Hepatocyte (in vitro differentiated cells): Measurements from ENCODE around the gene ROBO1.

Experiments
- EZH2phosphoT487 ChIP-seq: fragments of 200-600 bp; sonication (generic); IDR thresholded peaks from one replicate; pipeline ENCODE4 v1.6.1; 2018; ENCODE audit warnings: antibody characterized with exemption, mild to moderate bottlenecking, low read depth, moderate library complexity; ENCODE audit not compliant: unreplicated experiment, severe bottlenecking
- TF ChIP-seq, protein P1 (sequence below): fragments of 200-600 bp; sonication (generic); IDR thresholded peaks from 2 replicates; pipeline ENCODE4 v1.5.1; 2016; ENCODE audit warnings: antibody characterized with exemption, mild to moderate bottlenecking; ENCODE audit not compliant: poor library complexity

DNA sequence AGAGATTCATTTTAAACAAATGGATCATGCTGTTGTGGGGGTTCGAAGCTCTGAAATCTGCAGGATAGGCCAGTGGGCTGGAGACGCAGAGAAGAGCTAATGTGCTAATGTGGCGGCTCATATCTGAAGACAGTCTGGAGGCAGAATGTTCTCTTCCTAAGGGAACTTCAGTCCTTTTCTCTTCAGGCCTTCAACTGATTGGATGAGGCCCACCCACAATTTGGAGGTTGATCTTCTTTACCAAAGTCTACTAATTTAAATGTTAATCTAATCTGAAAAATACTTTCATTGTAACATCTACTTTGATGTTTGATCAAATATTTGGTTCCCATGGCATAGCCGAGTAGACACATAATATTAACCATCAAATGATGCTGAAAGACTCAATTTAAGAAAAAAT lies 940.2 kb downstream of the ROBO1 start:
- no peak for TF ChIP-seq EZH2phosphoT487
- TF ChIP-seq, protein P1, sequence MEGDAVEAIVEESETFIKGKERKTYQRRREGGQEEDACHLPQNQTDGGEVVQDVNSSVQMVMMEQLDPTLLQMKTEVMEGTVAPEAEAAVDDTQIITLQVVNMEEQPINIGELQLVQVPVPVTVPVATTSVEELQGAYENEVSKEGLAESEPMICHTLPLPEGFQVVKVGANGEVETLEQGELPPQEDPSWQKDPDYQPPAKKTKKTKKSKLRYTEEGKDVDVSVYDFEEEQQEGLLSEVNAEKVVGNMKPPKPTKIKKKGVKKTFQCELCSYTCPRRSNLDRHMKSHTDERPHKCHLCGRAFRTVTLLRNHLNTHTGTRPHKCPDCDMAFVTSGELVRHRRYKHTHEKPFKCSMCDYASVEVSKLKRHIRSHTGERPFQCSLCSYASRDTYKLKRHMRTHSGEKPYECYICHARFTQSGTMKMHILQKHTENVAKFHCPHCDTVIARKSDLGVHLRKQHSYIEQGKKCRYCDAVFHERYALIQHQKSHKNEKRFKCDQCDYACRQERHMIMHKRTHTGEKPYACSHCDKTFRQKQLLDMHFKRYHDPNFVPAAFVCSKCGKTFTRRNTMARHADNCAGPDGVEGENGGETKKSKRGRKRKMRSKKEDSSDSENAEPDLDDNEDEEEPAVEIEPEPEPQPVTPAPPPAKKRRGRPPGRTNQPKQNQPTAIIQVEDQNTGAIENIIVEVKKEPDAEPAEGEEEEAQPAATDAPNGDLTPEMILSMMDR, result no peak
